HEK293 (cell line): Measurements from ENCODE around the gene PAQR5.

ENCODE experiments used
- CTCF ChIA-PET: fragments of 350-600 bp; formaldehyde crosslinking; extraction: SDS; loops from one replicate; lab custom pipeline; 2021; ENCODE audit warnings: antibody characterized with exemption; lab: Yijun Ruan, JAX
- POLR2A ChIA-PET: fragments of 300-600 bp; formaldehyde crosslinking; extraction: SDS; loops from one replicate; lab custom pipeline; 2020; ENCODE audit warnings: antibody characterized with exemption, inconsistent platforms; lab: Yijun Ruan, JAX
- H3K27ac ChIP-seq: fragments of 200-500 bp; sonication (Bioruptor generic); 2 replicates; pipeline ENCODE4 v1.5.1; 2014; ENCODE audit warnings: low read depth, low read length, control low read depth, inconsistent platforms; ENCODE audit errors: extremely low read depth
- H3K36me3 ChIP-seq, 2 experiments: fragments of 200-500 bp in 1 of 2; sonication (Bioruptor generic) in 1 of 2; 1 replicate in 1 of 2; 2 replicates in 1 of 2; pipeline ENCODE4 v1.5.1; 2014 to 2017; ENCODE audit warnings: inconsistent platforms in 2 of 2, low read length in 2 of 2; ENCODE audit not compliant: control insufficient read depth in 2 of 2, insufficient read depth in 1 of 2
- H3K4me1 ChIP-seq: fragments of 200-500 bp; sonication (Bioruptor generic); 2 replicates; pipeline ENCODE4 v1.5.1; 2014; ENCODE audit warnings: mild to moderate bottlenecking, low read length, inconsistent platforms; ENCODE audit not compliant: control insufficient read depth, insufficient read depth
- H3K4me3 ChIP-seq: 2 replicates; pipeline ENCODE4 v1.5.1; 2011; ENCODE audit warnings: low read depth, mild to moderate bottlenecking, control low read depth, low read length, moderate library complexity
- H3K9me3 ChIP-seq: fragments of 200-500 bp; sonication (Bioruptor generic); 2 replicates; pipeline ENCODE4 v1.5.1; 2014; ENCODE audit warnings: low read depth, low read length, inconsistent platforms; ENCODE audit not compliant: control insufficient read depth, insufficient read depth
- BCL11B ChIP-seq: fragments of 450-650 bp; formaldehyde crosslinking; IDR thresholded peaks from 2 replicates; pipeline ENCODE4 v1.5.1; 2016; ENCODE audit warnings: low read depth, missing biosample characterization, missing genetic modification characterization
- KLF7 ChIP-seq: fragments of 450-650 bp; formaldehyde crosslinking; IDR thresholded peaks from 2 replicates; pipeline ENCODE4 v1.5.1; 2016; ENCODE audit warnings: missing biosample characterization, missing genetic modification characterization, borderline replicate concordance
- SCRT1 ChIP-seq: fragments of 450-650 bp; formaldehyde crosslinking; IDR thresholded peaks from 2 replicates; pipeline ENCODE4 v1.5.1; 2016; ENCODE audit warnings: missing biosample characterization, missing genetic modification characterization, borderline replicate concordance
- SCRT2 ChIP-seq: fragments of 450-650 bp; formaldehyde crosslinking; IDR thresholded peaks from 2 replicates; pipeline ENCODE4 v1.5.1; 2016; ENCODE audit warnings: missing biosample characterization, missing genetic modification characterization
- ZBTB20 ChIP-seq: fragments of 450-650 bp; formaldehyde crosslinking; IDR thresholded peaks from 2 replicates; pipeline ENCODE4 v1.5.1; 2016; ENCODE audit warnings: missing biosample characterization, missing genetic modification characterization
- ZNF157 ChIP-seq: fragments of 450-650 bp; formaldehyde crosslinking; IDR thresholded peaks from 2 replicates; pipeline ENCODE4 v1.5.1; 2016; ENCODE audit warnings: missing biosample characterization, missing genetic modification characterization
- ZNF16 ChIP-seq: fragments of 450-650 bp; formaldehyde crosslinking; IDR thresholded peaks from 2 replicates; pipeline ENCODE4 v1.5.1; 2016; ENCODE audit warnings: low read depth, missing biosample characterization, missing genetic modification characterization
- ZNF223 ChIP-seq: fragments of 450-650 bp; formaldehyde crosslinking; IDR thresholded peaks from 2 replicates; pipeline ENCODE4 v1.5.1; 2016; ENCODE audit warnings: missing biosample characterization, missing genetic modification characterization
- ZNF266 ChIP-seq: fragments of 450-650 bp; formaldehyde crosslinking; IDR thresholded peaks from 2 replicates; pipeline ENCODE4 v1.5.1; 2016; ENCODE audit warnings: missing biosample characterization, missing genetic modification characterization, low read depth
- ZNF324 ChIP-seq: fragments of 450-650 bp; formaldehyde crosslinking; IDR thresholded peaks from 2 replicates; pipeline ENCODE4 v1.5.1; 2016; ENCODE audit warnings: missing biosample characterization, missing genetic modification characterization
- ZNF362 ChIP-seq: fragments of 450-650 bp; formaldehyde crosslinking; IDR thresholded peaks from 2 replicates; pipeline ENCODE4 v1.5.1; 2016; ENCODE audit warnings: missing biosample characterization, missing genetic modification characterization
- ZNF521 ChIP-seq: fragments of 450-650 bp; formaldehyde crosslinking; IDR thresholded peaks from 2 replicates; pipeline ENCODE4 v1.5.1; 2017; ENCODE audit warnings: missing biosample characterization, mild to moderate bottlenecking, missing genetic modification characterization
- ZNF560 ChIP-seq: fragments of 450-650 bp; formaldehyde crosslinking; IDR thresholded peaks from 2 replicates; pipeline ENCODE4 v1.5.1; 2017; ENCODE audit warnings: missing biosample characterization, missing genetic modification characterization, borderline replicate concordance
- ZNF623 ChIP-seq: fragments of 450-650 bp; formaldehyde crosslinking; IDR thresholded peaks from 2 replicates; pipeline ENCODE4 v1.5.1; 2016; ENCODE audit warnings: missing biosample characterization, missing genetic modification characterization
- ZNF692 ChIP-seq: fragments of 450-650 bp; formaldehyde crosslinking; IDR thresholded peaks from 2 replicates; pipeline ENCODE4 v1.5.1; 2016; ENCODE audit warnings: missing biosample characterization, missing genetic modification characterization
- ZSCAN18 ChIP-seq: fragments of 450-650 bp; formaldehyde crosslinking; IDR thresholded peaks from 2 replicates; pipeline ENCODE4 v1.5.1; 2016; ENCODE audit warnings: missing biosample characterization, missing genetic modification characterization
- ZSCAN4 ChIP-seq: fragments of 450-650 bp; formaldehyde crosslinking; IDR thresholded peaks from 2 replicates; pipeline ENCODE4 v1.5.1; 2017; ENCODE audit warnings: missing biosample characterization, missing genetic modification characterization

Gene PAQR5

GRCh38 chr15:69346112-69346511 is 47.4 kb downstream of the PAQR5 start:
- no peaks in the 10 kb centered on the region for H3K9me3 ChIP-seq
- ChIA-PET POLR2A (no interaction called here), CTCF (interaction anchor here (0.6 to 1.7 kb wide), 3 partner anchors 48 to 287 kb away, joined by 4 read pairs; no protein-coding TSS in a partner anchor)
- H3K36me3 ChIP-seq: no peaks in the 10 kb centered on the region; a peak in 1 of 3 replicates
- no peak overlapping the region for H3K27ac ChIP-seq
- no peak overlapping the region for H3K4me3 ChIP-seq
- H3K4me1 ChIP-seq: 0 out of 2 replicates have a peak, but pooled peaks cover 8% of the 10 kb centered on the region
- TF ChIP-seq ZBTB20 (tag by site-specific recombination): no peak
- peak; percentile 81; the same call in 1 of the 2 replicates for TF ChIP-seq ZNF362 (tag by site-specific recombination)

- TF ChIP-seq ZNF157 (tag by site-specific recombination) (peak; percentile 92), ZNF16 (tag by site-specific recombination) (no peak)
- Histone ChIP-seq H3K4me3 (no peak overlapping the region), H3K36me3 (no peaks in the 10 kb centered on the region), H3K27ac (no peak overlapping the region), H3K4me1 (no peaks in the 10 kb centered on the region), H3K9me3 (no peaks in the 10 kb centered on the region)
- CTCF ChIA-PET: interaction anchor here (0.6 kb wide), 1 partner anchor 13 kb away, joined by 4 read pairs; no protein-coding TSS in a partner anchor
- POLR2A ChIA-PET: no interaction called here
These were observed 52.6 kb downstream of the PAQR5 start for GRCh38 chr15:69351333-69351732.

GRCh38 chr15:69351884-69352283 is 53.2 kb downstream of the PAQR5 start:
- no peak for TF ChIP-seq BCL11B (tag by site-specific recombination)
- TF ChIP-seq SCRT1 (tag by site-specific recombination): peak; percentile 41; the same call in 1 of the 2 replicates
- TF ChIP-seq ZNF692 (tag by site-specific recombination): no peak
- no peak for TF ChIP-seq KLF7 (tag by site-specific recombination)
- no peak for TF ChIP-seq ZNF266
- no peak for TF ChIP-seq ZSCAN18 (tag by site-specific recombination)
- TF ChIP-seq ZNF223: no peak
- TF ChIP-seq SCRT2: peak; percentile 81
- TF ChIP-seq ZNF623: no peak
- no peak for TF ChIP-seq ZNF521 (tag by site-specific recombination)
- TF ChIP-seq ZNF560 (tag by site-specific recombination): no peak
- TF ChIP-seq ZNF324 (tag by site-specific recombination): no peak
- TF ChIP-seq ZSCAN4 (tag by site-specific recombination): no peak
- Histone ChIP-seq H3K36me3 (no peaks in the 10 kb centered on the region), H3K4me1 (no peaks in the 10 kb centered on the region), H3K4me3 (no peak overlapping the region), H3K9me3 (no peaks in the 10 kb centered on the region), H3K27ac (no peak overlapping the region)
- CTCF ChIA-PET: no interaction called here
- POLR2A ChIA-PET: no interaction called here
